Endothelial cell of umbilical vein (primary cell): Measurements from ENCODE around the gene MCC. TPM values are rescaled to one million over a fixed set of nuclear protein-coding genes. Genes with fewer than 3 reads are reported as not detected.
A peak's percentile ranks its signal among the peaks of the same experiment; 100 is the strongest.

ENCODE experiments used
- BruUV-seq: library from RNA; stranded (reverse); fragments of 400-500 nt; replicated peaks from 2 replicates; lab custom pipeline; 2021; lab: Mats Ljungman, UMichigan
- CTCF ChIA-PET: fragments of 300-600, 350-600 bp; sonication (Branson Sonifier 250); formaldehyde crosslinking; loops from one replicate; lab custom pipeline; 2021; ENCODE audit warnings: antibody characterized with exemption, inconsistent platforms; lab: Charles Lee
- POLR2A ChIA-PET: fragments of 300-600, 350-600 bp; sonication (Branson Sonifier 250); formaldehyde crosslinking; loops from one replicate; lab custom pipeline; 2021; ENCODE audit warnings: antibody characterized with exemption, inconsistent platforms; lab: Charles Lee
- DNase-seq: peaks from one replicate; pipeline ENCODE4 v3.0.0-alpha.2; 2011; ENCODE audit warnings: low read depth, low spot score
- FAIRE-seq: peaks from 2 replicates; lab custom pipeline; 2011; peaks lifted over from hg19 to GRCh38; lab: Jason Lieb, UNC
- H2AFZ ChIP-seq: 2 replicates; pipeline ENCODE4 v1.6.0; 2012; ENCODE audit warnings: low read depth, low read length, control low read depth, inconsistent platforms
- H3K27ac ChIP-seq: 2 replicates; pipeline ENCODE4 v1.5.1; 2011; ENCODE audit warnings: low read depth, mild to moderate bottlenecking, control low read depth, low read length, moderate library complexity; ENCODE audit not compliant: insufficient read depth
- H3K27me3 ChIP-seq, 2 experiments: 2 replicates each; pipeline versions ENCODE4 v1.6.0 to v1.6.1; 2011; ENCODE audit warnings: low read length in 2 of 2, mixed read lengths in 1 of 2; ENCODE audit not compliant: control insufficient read depth in 2 of 2, insufficient read depth in 2 of 2
- H3K36me3 ChIP-seq, 2 experiments: 2 replicates in 1 of 2; 3 replicates in 1 of 2; pipeline ENCODE4 v1.5.1; 2011; ENCODE audit warnings: low read length in 2 of 2, mild to moderate bottlenecking in 1 of 2, moderate library complexity in 1 of 2; ENCODE audit not compliant: control insufficient read depth in 2 of 2, insufficient read depth in 2 of 2; ENCODE audit errors: extremely low read depth in 1 of 2
- H3K4me1 ChIP-seq: 3 replicates; pipeline ENCODE4 v1.5.1; 2011; ENCODE audit warnings: mild to moderate bottlenecking, low read length; ENCODE audit not compliant: control insufficient read depth, insufficient read depth; ENCODE audit errors: extremely low read depth
- H3K4me2 ChIP-seq: 2 replicates; pipeline ENCODE4 v1.6.1; 2011; ENCODE audit warnings: low read length, control low read depth, mixed read lengths; ENCODE audit not compliant: insufficient read depth
- H3K4me3 ChIP-seq, 3 experiments: fragments of 200-600 bp in 1 of 3; sonication (generic), shearing (Covaris generic) in 1 of 3; replicated peaks in 1 of 3; 2 replicates each; pipeline ENCODE4 v1.5.1; 2011 to 2016; ENCODE audit warnings: control low read depth in 3 of 3, low read length in 3 of 3, mild to moderate bottlenecking in 2 of 3, inconsistent platforms in 1 of 3, low read depth in 1 of 3, moderate library complexity in 1 of 3; ENCODE audit not compliant: insufficient read depth in 1 of 3
- H3K79me2 ChIP-seq: 2 replicates; pipeline ENCODE4 v1.6.0; 2012; ENCODE audit warnings: low read length, inconsistent platforms; ENCODE audit not compliant: control insufficient read depth, insufficient read depth
- H3K9ac ChIP-seq: replicated peaks from 2 replicates; pipeline ENCODE3; 2011; ENCODE audit warnings: low read length, control low read depth; ENCODE audit not compliant: insufficient read depth; ENCODE audit errors: extremely low read depth
- H3K9me1 ChIP-seq: replicated peaks from 3 replicates; pipeline ENCODE4 v1.6.0; 2011; ENCODE audit warnings: mild to moderate bottlenecking, low read length; ENCODE audit not compliant: control insufficient read depth, insufficient read depth; ENCODE audit errors: extremely low read depth
- H3K9me3 ChIP-seq: replicated peaks from 2 replicates; pipeline ENCODE4 v1.5.1; 2012; ENCODE audit warnings: low read length, inconsistent platforms; ENCODE audit not compliant: control insufficient read depth, insufficient read depth
- H4K20me1 ChIP-seq: replicated peaks from 2 replicates; pipeline ENCODE3; 2011; ENCODE audit warnings: mild to moderate bottlenecking, low read length; ENCODE audit not compliant: control insufficient read depth, insufficient read depth; ENCODE audit errors: extremely low read depth
- CTCF ChIP-seq, 2 donors: IDR thresholded peaks; 1 replicate in 1 of 2; 2 replicates in 1 of 2; pipeline ENCODE4 v1.5.1; 2011; ENCODE audit warnings: low read length in 2 of 2, mild to moderate bottlenecking in 2 of 2, moderate library complexity in 2 of 2, control low read depth in 1 of 2, inconsistent platforms in 1 of 2, low read depth in 1 of 2; ENCODE audit not compliant: insufficient read depth in 1 of 2; ENCODE audit errors: extremely low read depth in 1 of 2
- EZH2 ChIP-seq: IDR thresholded peaks from 2 replicates; pipeline ENCODE4 v1.6.1; 2012; ENCODE audit warnings: borderline replicate concordance, low read depth, mild to moderate bottlenecking, moderate library complexity, low read length, inconsistent platforms; ENCODE audit not compliant: severe bottlenecking
- FOS ChIP-seq: IDR thresholded peaks from 2 replicates; pipeline ENCODE4 v1.6.1; 2011; ENCODE audit warnings: mild to moderate bottlenecking, low read length, moderate library complexity, borderline replicate concordance; ENCODE audit not compliant: insufficient read depth
- GATA2 ChIP-seq: IDR thresholded peaks from 2 replicates; pipeline ENCODE4 v1.7.0; 2011; ENCODE audit warnings: low read depth, mild to moderate bottlenecking, moderate library complexity, mixed read lengths, low read length; ENCODE audit not compliant: insufficient read length, insufficient read depth
- JUN ChIP-seq: IDR thresholded peaks from 2 replicates; pipeline ENCODE4 v1.6.1; 2011; ENCODE audit warnings: borderline replicate concordance, low read depth; ENCODE audit not compliant: insufficient read length, insufficient read depth
- MAX ChIP-seq: IDR thresholded peaks from 2 replicates; pipeline ENCODE4 v1.6.1; 2011; ENCODE audit not compliant: insufficient read depth, insufficient read length
- MYC ChIP-seq: IDR thresholded peaks from one replicate; pipeline ENCODE4 v1.6.1; 2011; ENCODE audit warnings: mild to moderate bottlenecking, low read depth, low read length
- POLR2A ChIP-seq: IDR thresholded peaks from 2 replicates; pipeline ENCODE4 v1.6.1; 2012; ENCODE audit warnings: low read depth, mild to moderate bottlenecking, control low read depth, low read length
- POLR2AphosphoS5 ChIP-seq: IDR thresholded peaks from 2 replicates; pipeline ENCODE4 v1.6.1; 2012; ENCODE audit warnings: low read depth, mild to moderate bottlenecking, control low read depth, low read length, moderate library complexity; ENCODE audit not compliant: insufficient read depth
- dilution Hi-C: fragments of 300-500 bp; cut with MboI; formaldehyde crosslinking; loops from one replicate; pipeline ENCODE4 v1.15.0; 2019; ENCODE audit warnings: low sequenced_read_pairs; ENCODE audit not compliant: extremely low pct_ligation_motif_present
- intact Hi-C: fragments of 100-400 bp; cut with micrococcal nuclease; formaldehyde crosslinking; loops from one replicate; pipeline ENCODE4 v1.10.0; 2022
- polyA plus RNA-seq, 4 experiments: library from polyadenylated mRNA; depleted of rRNA in 3 of 4; stranded (reverse) in 3 of 4; unstranded in 1 of 4; fragments of >200 nt; gene quantifications; 2 replicates each; pipeline versions ENCODE4 v1.2.1 to v1.2.3, GENCODE V29; 2011 to 2012; ENCODE audit warnings: missing spikeins in 1 of 4
- total RNA-seq: library from RNA; stranded (reverse); gene quantifications from 2 replicates; pipeline ENCODE4 v1.2.3, GENCODE V29; 2021

MCC gene
- total and polyA plus RNA-seq, 2 donors (not counting 3 experiments of a cell fraction or from before 2014, with no cell fraction given), result 6.9 to 27.5 TPM

GRCh38 chr5:113029614-113030013, 458.6 kb downstream of the MCC start:
- no TSS peak for BruUV-seq
- no peaks in the 10 kb centered on the region for H3K9me3 ChIP-seq
- H3K9me1 ChIP-seq, result no peaks in the 10 kb centered on the region
- no peak overlapping the region for H3K9ac ChIP-seq
- TF ChIP-seq CTCF (IDR thresholded peaks at IDR 0.05; ENCODE audit: extremely low read depth in 1 of 2, insufficient read depth in 1 of 2, low read depth in 1 of 2, low read length in 2 of 2) (no peak), GATA2 (no peak), MAX (no peak), MYC (no peak), EZH2 (no peak), FOS (no peak), JUN (no peak), POLR2AphosphoS5 (no peak), POLR2A (no peak)
- no peak overlapping the region for H2AFZ ChIP-seq
- H3K79me2 ChIP-seq, result no peaks in the 10 kb centered on the region
- H3K27me3 ChIP-seq, result no peaks in the 10 kb centered on the region
- no peak overlapping the region for H3K4me3 ChIP-seq
- CTCF ChIA-PET, result interaction anchor here (0.6 kb wide), 1 partner anchor 33 kb away, joined by 3 read pairs; no protein-coding TSS in a partner anchor
- H4K20me1 ChIP-seq, result no peaks in the 10 kb centered on the region
- H3K4me2 ChIP-seq, result no peak overlapping the region
- intact Hi-C loops, result no loop called here
- no peak for DNase-seq
- no peak overlapping the region for H3K27ac ChIP-seq
- no peaks in the 10 kb centered on the region for H3K4me1 ChIP-seq
- dilution Hi-C loops, result no loop called here
- peaks cover 16 to 17% of the 10 kb centered on the region in 2 experiments for H3K36me3 ChIP-seq
- FAIRE-seq, result peak; percentile 18
- POLR2A ChIA-PET, result no interaction called here
